ENCODE results near the gene ANKRD13A. TPM values are rescaled to one million over a fixed set of nuclear protein-coding genes. Genes with fewer than 3 reads are reported as not detected.

The ANKRD13A gene
- total and polyA plus RNA-seq, 11 donors = 8.4 to 80.6 (median 24.4) TPM

GRCh38 chr12:109991586-109991985, 7.6 kb upstream of the ANKRD13A start:
- DNase-seq = no peak
- TF ChIP-seq CTCF (IDR thresholded peaks at IDR 0.05) (no peak), POLR2A (IDR thresholded peaks at IDR 0.05) (no peak)
- H3K27ac ChIP-seq = no peak overlapping the region
- intact Hi-C loops (cut with DNase I) = no loop called here
- no peaks in the 10 kb centered on the region for H3K27me3 ChIP-seq
- 90 to 96% (median 94%) methylated on average over 5 of the region's 5 CpGs for WGBS, 4 donors
- H3K36me3 ChIP-seq = peaks cover 0 to 59% (median 51%) of the 10 kb centered on the region in 9 donors
- peaks cover 0 to 58% (median 32%) of the 10 kb centered on the region in 12 donors for H3K4me1 ChIP-seq
- no peak for ATAC-seq
- no peaks in the 10 kb centered on the region for H3K9me3 ChIP-seq
- H3K4me3 ChIP-seq = no peak overlapping the region

- H3K9me3 ChIP-seq = no peaks in the 10 kb centered on the region
- TF ChIP-seq CTCF (IDR thresholded peaks at IDR 0.05) (no peak), POLR2A (IDR thresholded peaks at IDR 0.05) (no peak)
- WGBS, 4 donors = 82 to 91% (median 85%) methylated on average over 2 of the region's 2 CpGs
- H3K4me3 ChIP-seq = no peak overlapping the region
- no peaks in the 10 kb centered on the region for H3K27me3 ChIP-seq
- peaks cover 0 to 44% (median 35%) of the 10 kb centered on the region in 9 donors for H3K36me3 ChIP-seq
- intact Hi-C loops (cut with DNase I) = no loop called here
- peak overlapping the region in 1 of 12 donors; percentile 99 for H3K27ac ChIP-seq
- DNase-seq (no peak), ATAC-seq (no peak)
- H3K4me1 ChIP-seq = peaks cover 0 to 60% (median 33%) of the 10 kb centered on the region in 12 donors
Observed at GRCh38 chr12:109993091-109993490, 6.1 kb upstream of the ANKRD13A start.

GRCh38 chr12:109994401-109995175, 4.6 kb upstream of the ANKRD13A start:
- ATAC-seq (no peak), DNase-seq (no peak)
- H3K4me1 ChIP-seq = peaks cover 0 to 59% (median 33%) of the 10 kb centered on the region in 12 donors
- WGBS, 4 donors = 37 to 45% (median 38%) methylated on average over 6 of the region's 6 CpGs
- H3K27me3 ChIP-seq = no peaks in the 10 kb centered on the region
- H3K4me3 ChIP-seq = peak overlapping the region; percentile 82 to 100 (median 92)
- H3K9me3 ChIP-seq = no peaks in the 10 kb centered on the region
- intact Hi-C loops (cut with DNase I) = loop anchor here in 4 of 10 donors (5.0 kb wide), 3 partner anchors 32 to 53 kb away; partner anchors contain the start of gene C12orf76 (in 1 of the 4)
- TF ChIP-seq CTCF (IDR thresholded peaks at IDR 0.05) (no peak), POLR2A (IDR thresholded peaks at IDR 0.05) (no peak)
- peak overlapping the region in 11 of 12 donors; percentile 32 to 99 (median 90) for H3K27ac ChIP-seq
- H3K36me3 ChIP-seq = peaks cover 0 to 29% (median 21%) of the 10 kb centered on the region in 9 donors

- Histone ChIP-seq H3K9me3 (no peaks in the 10 kb centered on the region), H3K4me1 (peaks cover 0 to 60% (median 29%) of the 10 kb centered on the region in 12 donors), H3K27me3 (no peaks in the 10 kb centered on the region), H3K36me3 (peaks cover 0 to 22% (median 14%) of the 10 kb centered on the region in 9 donors), H3K4me3 (peak overlapping the region; percentile 82 to 100 (median 92)), H3K27ac (peak overlapping the region in 11 of 12 donors; percentile 85 to 99 (median 90))
- WGBS, 4 donors = 1 to 5% (median 4%) methylated on average over 6 of the region's 6 CpGs
- intact Hi-C loops (cut with DNase I) = loop anchor here in 4 of 10 donors (5.0 kb wide), 3 partner anchors 33 to 52 kb away; partner anchors contain the start of gene C12orf76 (in 1 of the 4)
- TF ChIP-seq CTCF (IDR thresholded peaks at IDR 0.05) (no peak), POLR2A (IDR thresholded peaks at IDR 0.05) (no peak)
- peak in 1 of 5 donors; percentile 21 for DNase-seq
- ATAC-seq = peak in 1 of 4 donors; percentile 0
Observed at GRCh38 chr12:109995361-109995685, 3.9 kb upstream of the ANKRD13A start.
